ENCODE measurements around the gene TRAK2. TPM values are rescaled to one million over a fixed set of nuclear protein-coding genes. Genes with fewer than 3 reads are reported as not detected.
"Not testable (repeated sequence)": the region's sequence is repeated elsewhere in the genome, so short reads cannot be mapped to it uniquely, and the experiment has no call there.

Gene TRAK2
- polyA plus RNA-seq, 1 donor from 2014 or later, result 33.0 TPM

DNA sequence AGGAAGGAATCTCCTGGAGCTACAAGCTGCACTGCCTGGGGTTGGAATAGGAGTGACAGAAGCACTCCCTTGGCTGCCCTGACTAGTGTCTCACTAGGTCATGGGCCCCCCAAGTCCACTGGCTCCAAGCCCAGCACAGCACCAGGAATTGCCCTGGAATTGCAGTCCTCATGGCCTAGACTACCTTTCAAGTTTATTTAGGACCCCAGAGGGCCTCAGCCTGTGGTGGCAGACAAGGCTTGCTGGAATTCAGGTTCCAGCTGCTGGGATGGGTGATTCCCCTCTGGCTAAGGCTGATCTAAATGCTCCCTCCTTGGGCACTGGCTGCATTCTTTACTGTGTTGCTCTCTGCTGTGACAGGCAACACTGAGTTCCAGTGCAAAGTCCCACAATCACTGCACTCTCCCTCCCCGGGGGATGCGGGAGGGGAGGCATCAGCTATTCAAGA is 14.3 kb upstream of the TRAK2 start:
- Mint-ChIP-seq H3K36me3 (peaks cover 25% of the 10 kb centered on the region), H3K9me3 (peaks cover 0 to under 1% (median 0%) of the 10 kb centered on the region in 3 donors), H3K27ac (no peak overlapping the region), H3K4me1 (peaks cover 0 to 3% (median 2%) of the 10 kb centered on the region in 3 donors), H3K4me3 (no peak overlapping the region), H3K27me3 (no peaks in the 10 kb centered on the region)

DNA sequence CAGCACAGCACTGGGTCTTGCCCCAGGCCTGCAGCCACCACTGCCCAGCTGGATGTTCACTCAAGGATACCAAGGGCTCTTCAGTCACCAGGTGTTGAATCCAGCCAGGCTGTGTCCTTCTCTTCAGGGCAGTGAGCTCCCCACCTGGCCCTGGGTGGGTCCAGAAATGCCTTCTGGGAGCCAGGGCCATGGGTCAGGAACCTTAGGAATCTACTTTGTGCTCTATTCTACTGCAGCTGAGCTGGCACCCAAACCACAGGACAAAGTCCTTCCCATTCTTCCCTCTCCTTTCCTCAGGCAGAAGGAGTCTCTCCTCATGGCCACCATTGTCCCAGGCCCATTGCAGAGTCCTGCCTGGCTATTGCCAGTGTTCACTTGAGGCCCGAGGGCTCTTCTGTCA is 13.3 kb upstream of the TRAK2 start:
- peaks cover 0 to 3% (median 2%) of the 10 kb centered on the region in 3 donors for H3K4me1 Mint-ChIP-seq
- peaks cover 0 to 3% (median 0%) of the 10 kb centered on the region in 3 donors for H3K9me3 Mint-ChIP-seq
- no peak overlapping the region for H3K4me3 Mint-ChIP-seq
- peaks cover 28% of the 10 kb centered on the region for H3K36me3 Mint-ChIP-seq
- H3K27me3 Mint-ChIP-seq, result no peaks in the 10 kb centered on the region
- no peak overlapping the region for H3K27ac Mint-ChIP-seq

DNA sequence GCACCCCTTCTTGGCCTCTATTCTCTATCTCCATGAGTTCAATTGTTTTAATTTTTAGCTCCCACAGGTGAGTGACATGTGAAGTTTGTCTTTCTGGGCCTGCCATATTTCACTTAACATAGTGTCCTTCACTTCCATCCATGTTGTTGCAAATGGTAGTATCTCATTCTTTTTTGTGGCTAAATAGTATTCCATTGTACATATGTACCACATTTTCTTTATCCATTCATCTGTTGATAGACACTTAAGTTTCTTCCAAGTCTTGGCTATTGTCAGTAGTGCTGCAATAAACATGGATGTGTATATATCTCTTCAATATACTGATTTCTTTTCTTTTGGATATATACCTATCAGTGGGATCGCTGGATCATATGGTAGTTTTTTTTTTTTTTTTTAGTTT is 9.3 kb upstream of the TRAK2 start:
- Mint-ChIP-seq H3K4me3 (no peak overlapping the region), H3K27ac (no peak overlapping the region), H3K4me1 (peaks cover 2 to 4% (median 3%) of the 10 kb centered on the region in 3 donors), H3K9me3 (peaks cover 0 to 3% (median 0%) of the 10 kb centered on the region in 3 donors), H3K27me3 (no peaks in the 10 kb centered on the region), H3K36me3 (peaks cover 27% of the 10 kb centered on the region)

DNA sequence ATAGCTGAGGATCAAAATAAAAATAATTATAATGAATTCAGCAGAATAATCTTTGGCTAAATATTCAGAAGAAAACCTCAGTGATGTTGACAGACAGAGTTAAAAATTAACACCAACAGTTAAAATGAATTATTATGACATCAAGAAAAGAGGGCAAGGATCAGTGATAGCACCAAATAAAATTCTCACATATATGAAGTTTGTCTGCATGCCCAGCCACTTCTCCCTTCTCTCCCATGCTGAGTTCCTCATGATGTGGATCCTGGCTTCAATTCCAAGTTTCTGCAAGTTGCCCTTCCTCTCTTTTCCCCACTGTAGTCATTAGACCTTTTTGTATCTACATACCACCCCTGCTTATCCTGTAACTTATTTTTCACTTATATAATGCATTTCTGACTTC is 7.1 kb upstream of the TRAK2 start:
- Mint-ChIP-seq H3K27ac (no peak overlapping the region), H3K4me3 (no peak overlapping the region), H3K9me3 (peaks cover 0 to 3% (median 0%) of the 10 kb centered on the region in 3 donors), H3K36me3 (peaks cover 22% of the 10 kb centered on the region), H3K4me1 (peaks cover 2 to 15% (median 2%) of the 10 kb centered on the region in 3 donors), H3K27me3 (no peaks in the 10 kb centered on the region)

DNA sequence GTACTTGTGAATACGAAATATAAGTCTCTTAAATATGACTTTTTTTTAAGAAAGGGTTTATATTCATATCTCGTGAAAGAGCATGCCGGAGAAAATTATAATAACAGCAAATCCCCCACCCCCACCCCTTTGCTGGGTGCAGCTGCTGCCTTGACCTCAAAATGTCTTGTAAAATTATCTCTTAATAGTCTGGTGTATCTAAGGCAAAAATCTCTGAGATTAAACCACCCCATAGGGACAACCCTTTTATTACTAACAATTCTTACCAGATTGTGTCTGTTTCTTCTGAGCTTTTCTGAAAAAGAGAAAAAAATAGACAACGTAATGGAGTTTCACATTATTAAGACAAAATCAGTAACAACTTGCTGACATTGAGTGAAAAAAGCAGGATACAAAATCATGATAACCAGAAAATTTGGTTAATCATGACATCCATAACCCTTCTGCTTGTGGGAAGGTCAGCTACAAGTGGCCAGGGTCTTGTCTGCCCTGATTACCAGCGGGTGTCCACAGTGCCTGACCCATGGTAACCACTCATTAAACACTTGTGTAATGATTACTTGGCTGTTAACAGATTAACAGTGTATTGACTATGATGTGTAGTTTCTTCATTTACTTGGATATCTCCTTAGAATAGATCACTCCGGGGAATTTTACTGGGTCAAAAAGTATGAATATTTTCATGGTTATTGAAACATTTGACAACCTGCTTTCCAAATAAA is 1.8 kb upstream of the TRAK2 start:
- peak overlapping the region in 1 of 3 donors; percentile 99 for H3K27ac Mint-ChIP-seq
- H3K27me3 Mint-ChIP-seq, result no peaks in the 10 kb centered on the region
- peaks cover 17 to 36% (median 22%) of the 10 kb centered on the region in 3 donors for H3K4me1 Mint-ChIP-seq
- peak overlapping the region in 3 of 4 donors; percentile 27 to 100 (median 75) for H3K4me3 Mint-ChIP-seq
- H3K36me3 Mint-ChIP-seq, result peaks cover 1% of the 10 kb centered on the region
- H3K9me3 Mint-ChIP-seq, result no peaks in the 10 kb centered on the region

DNA sequence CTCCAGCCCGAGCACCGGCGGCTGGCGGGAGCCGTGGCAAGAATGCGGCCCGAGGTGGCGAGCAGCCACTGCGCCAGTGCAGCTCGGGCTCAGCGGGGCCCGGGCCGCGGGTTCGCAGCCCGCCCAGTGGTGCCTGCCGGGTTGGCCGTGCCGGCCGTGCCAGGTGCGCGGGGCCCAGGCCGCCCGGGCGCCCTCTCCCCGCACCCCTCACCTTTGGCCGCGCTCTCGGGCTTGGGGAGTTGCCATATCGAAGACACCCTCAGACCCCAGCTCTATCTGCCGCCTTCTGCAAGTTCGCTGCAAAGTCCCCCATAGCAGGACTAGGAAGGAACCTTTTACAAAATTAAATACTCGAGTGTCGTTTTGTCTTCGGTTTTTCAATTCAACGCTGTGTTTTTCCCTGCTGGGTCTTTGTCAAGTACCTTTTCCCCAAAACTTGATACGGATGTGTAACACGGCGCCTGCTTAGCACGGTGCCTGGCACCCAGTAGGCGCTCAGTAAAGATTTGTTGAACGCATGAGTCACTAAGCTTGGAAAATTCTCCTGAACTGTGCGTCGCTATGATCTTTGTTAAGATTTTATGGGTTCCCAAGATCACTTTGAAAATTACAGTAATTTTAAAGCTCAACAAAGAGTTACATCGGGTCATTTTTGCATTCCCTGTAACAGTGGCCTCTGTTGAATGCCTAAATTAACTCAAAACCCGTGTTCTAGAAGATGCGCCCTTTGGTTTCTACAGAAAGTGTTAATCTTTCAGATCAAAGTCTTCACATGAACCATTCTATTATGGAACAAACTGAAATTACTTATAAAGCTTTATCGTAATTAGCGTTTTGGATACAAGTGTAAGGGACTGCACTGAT is 1.0 kb upstream of the TRAK2 start:
- Mint-ChIP-seq H3K27ac (peak overlapping the region; percentile 71 to 99 (median 96)), H3K36me3 (peaks cover 1% of the 10 kb centered on the region), H3K4me3 (peak overlapping the region; percentile 86 to 100 (median 91)), H3K4me1 (peaks cover 20 to 42% (median 29%) of the 10 kb centered on the region in 3 donors), H3K27me3 (no peaks in the 10 kb centered on the region), H3K9me3 (no peaks in the 10 kb centered on the region)

DNA sequence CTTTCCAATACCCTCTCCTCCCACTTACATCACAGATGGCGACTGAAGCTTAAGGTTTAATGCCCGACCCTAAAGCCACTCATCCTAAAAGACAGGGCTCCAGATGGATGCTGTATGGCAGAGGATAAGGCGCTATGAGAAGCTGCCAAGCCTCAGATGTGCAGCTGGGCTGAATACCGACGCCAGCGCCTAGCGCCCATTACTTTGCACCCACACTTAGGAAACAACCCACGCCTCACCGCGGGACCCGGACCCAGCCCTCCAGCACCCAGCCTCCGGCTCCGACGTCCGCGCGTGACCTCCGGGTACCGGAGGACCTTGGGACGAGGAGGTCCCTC is 335 bp downstream of the TRAK2 start:
- peak overlapping the region; percentile 96 to 99 (median 98) for H3K27ac Mint-ChIP-seq

DNA sequence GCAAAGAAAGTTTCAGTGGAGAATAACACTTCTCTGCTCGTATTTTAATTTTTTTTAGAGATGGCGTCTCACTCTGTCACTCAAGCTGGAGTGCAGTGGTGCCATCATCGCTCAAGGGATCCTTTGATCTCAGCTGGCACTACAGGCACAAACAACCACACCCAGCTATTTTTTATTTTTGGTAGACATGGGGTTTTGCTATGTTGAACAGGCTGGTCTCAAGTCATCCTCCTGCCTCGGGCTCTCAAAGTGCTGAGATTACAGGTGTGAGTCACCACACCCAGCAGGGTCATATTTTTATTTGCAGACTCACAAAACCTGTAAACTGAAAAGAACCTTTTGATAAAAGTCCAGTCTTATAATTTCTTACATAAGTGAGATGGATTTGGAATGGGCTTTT is 2.6 kb downstream of the TRAK2 start:
- peak overlapping the region; percentile 49 to 83 (median 60) for H3K4me3 Mint-ChIP-seq
- H3K4me1 Mint-ChIP-seq, result peaks cover 26 to 48% (median 48%) of the 10 kb centered on the region in 3 donors
- H3K27ac Mint-ChIP-seq, result peak overlapping the region in 1 of 3 donors; percentile 76
- no peaks in the 10 kb centered on the region for H3K9me3 Mint-ChIP-seq
- no peaks in the 10 kb centered on the region for H3K27me3 Mint-ChIP-seq
- peaks cover 1% of the 10 kb centered on the region for H3K36me3 Mint-ChIP-seq

More for the DNA sequence above, 335 bp downstream of the TRAK2 start:
- Mint-ChIP-seq H3K27me3 (no peaks in the 10 kb centered on the region), H3K4me1 (peaks cover 23 to 49% (median 39%) of the 10 kb centered on the region in 3 donors), H3K36me3 (peaks cover 1% of the 10 kb centered on the region), H3K9me3 (no peaks in the 10 kb centered on the region), H3K4me3 (peak overlapping the region; percentile 98 to 100 (median 99))

DNA sequence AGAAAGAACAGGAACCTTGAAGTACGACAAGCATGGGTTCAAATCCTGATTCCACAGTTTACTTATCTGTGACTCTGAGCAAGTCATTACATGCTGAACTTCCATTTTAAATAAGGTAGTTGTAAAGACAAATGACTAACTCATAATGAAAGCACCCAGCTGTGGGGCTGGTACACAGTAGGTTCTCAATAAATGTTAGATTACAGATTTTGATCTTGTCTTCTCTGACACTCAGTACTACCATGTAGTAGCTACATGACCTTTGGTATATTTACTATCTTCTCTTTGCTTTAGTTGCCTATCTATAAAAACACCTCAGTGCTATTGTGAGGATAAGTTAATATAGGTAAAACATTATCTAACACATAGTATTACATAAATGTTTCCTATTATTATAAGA is 3.2 kb downstream of the TRAK2 start:
- H3K27me3 Mint-ChIP-seq, result no peaks in the 10 kb centered on the region
- H3K4me3 Mint-ChIP-seq, result peak overlapping the region in 2 of 4 donors; percentile 46 to 83

DNA sequence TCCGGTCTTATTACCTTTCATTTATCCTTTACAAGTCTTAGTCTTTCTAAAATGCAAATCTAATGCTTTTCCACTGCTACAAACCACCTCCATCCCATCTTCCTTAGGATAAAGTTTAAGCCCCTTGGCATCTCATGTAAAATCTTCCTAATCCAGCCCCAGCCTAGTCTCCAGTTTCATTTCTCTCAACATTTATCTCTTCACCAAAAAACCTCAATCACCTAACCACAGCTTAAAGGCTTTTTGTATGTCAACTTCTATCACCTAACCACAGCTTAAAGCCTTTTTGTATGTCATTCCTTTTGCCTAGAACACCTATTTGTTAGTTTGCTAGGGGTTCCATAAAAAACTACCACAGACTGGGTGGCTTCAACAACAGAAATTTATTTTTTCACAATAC is 4.2 kb downstream of the TRAK2 start:
- Mint-ChIP-seq H3K4me1 (peaks cover 26 to 43% (median 40%) of the 10 kb centered on the region in 3 donors), H3K9me3 (no peaks in the 10 kb centered on the region), H3K27me3 (no peaks in the 10 kb centered on the region), H3K4me3 (peak overlapping the region in 1 of 4 donors; percentile 23), H3K27ac (no peak overlapping the region), H3K36me3 (peaks cover 1% of the 10 kb centered on the region)

More for the DNA sequence above, 3.2 kb downstream of the TRAK2 start:
- no peaks in the 10 kb centered on the region for H3K9me3 Mint-ChIP-seq
- H3K36me3 Mint-ChIP-seq, result peaks cover 1% of the 10 kb centered on the region
- peaks cover 26 to 46% (median 43%) of the 10 kb centered on the region in 3 donors for H3K4me1 Mint-ChIP-seq
- H3K27ac Mint-ChIP-seq, result no peak overlapping the region

DNA sequence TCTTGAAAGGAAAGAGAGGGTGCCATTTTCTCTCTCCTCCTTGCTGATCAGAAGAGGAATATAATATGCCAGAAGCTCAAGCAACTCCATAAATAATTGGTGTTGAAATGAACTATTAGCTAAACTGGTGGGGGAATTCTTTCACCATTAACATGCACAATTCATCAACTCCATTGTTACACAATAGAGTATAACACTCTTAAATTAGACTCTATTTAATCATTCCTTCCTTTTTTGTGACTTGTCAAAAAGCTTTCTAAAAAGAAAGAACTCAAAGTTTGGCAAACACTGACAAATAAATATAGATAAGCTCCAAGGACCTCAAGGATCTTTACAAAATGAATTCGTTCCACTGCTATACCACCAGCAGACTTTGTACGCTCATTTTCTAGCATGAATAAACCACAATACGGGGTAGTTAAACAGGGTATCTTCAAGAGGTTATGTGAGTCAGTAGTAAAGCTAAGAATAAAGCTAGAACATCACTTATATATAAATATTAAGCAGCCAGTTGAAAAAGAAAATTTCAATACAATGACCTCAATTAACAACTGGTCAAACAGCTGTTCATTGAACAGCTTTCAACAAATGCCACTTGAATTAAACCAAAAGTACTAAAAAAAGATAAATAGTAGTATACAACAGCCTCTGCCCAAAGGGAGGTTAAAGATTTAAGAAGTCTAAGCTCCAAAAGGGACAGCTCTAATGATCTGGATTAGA is 6.4 kb downstream of the TRAK2 start:
- peaks cover 29 to 54% (median 49%) of the 10 kb centered on the region in 3 donors for H3K4me1 Mint-ChIP-seq
- H3K27ac Mint-ChIP-seq, result no peak overlapping the region
- H3K36me3 Mint-ChIP-seq, result peaks cover 1% of the 10 kb centered on the region
- no peaks in the 10 kb centered on the region for H3K27me3 Mint-ChIP-seq
- H3K4me3 Mint-ChIP-seq, result peak overlapping the region in 1 of 4 donors; percentile 28
- no peaks in the 10 kb centered on the region for H3K9me3 Mint-ChIP-seq

DNA sequence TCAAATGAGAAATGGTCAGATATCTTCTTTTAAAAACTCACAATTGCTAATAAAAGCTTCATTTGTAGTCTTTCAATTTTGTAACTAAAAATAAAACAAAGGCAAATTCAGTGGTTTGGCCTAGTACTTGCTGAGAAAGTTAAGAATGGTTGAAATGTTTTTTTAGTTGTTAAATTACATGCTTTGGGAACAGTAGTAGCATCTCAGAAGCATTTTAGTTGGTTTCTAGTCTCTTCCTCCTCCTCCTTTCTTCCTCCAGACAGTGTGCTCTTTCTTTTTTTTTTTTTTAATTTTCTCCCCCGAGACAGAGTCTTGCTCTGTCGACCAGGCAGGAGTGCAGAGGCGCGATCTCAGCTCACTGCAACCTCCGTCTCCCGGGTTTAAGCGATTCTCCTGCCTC is 9.8 kb downstream of the TRAK2 start:
- peak overlapping the region; percentile 47 to 89 (median 68) for H3K4me3 Mint-ChIP-seq
- peaks cover 2% of the 10 kb centered on the region for H3K36me3 Mint-ChIP-seq
- H3K27me3 Mint-ChIP-seq, result no peaks in the 10 kb centered on the region
- peaks cover 11 to 38% (median 36%) of the 10 kb centered on the region in 3 donors for H3K4me1 Mint-ChIP-seq
- no peak overlapping the region for H3K27ac Mint-ChIP-seq
- no peaks in the 10 kb centered on the region for H3K9me3 Mint-ChIP-seq

DNA sequence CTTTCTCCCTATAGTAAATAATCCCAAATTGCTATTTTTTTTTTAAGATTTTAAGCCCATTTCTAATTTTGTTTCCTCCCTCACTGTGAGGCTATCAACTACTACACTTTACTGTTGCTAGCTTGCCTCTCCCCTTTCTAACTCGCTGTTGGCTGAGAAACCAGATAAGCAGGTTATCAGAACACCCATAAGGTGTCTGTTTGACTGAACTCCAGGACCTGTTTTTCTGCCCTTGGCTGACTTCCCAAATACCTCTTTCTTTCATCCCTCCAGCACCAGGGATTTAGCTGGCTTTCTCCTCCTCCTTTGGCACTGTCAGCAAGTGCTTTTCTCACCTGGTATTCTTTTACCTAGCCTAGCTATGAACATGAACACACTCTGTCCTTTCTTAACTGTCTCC is 11.1 kb downstream of the TRAK2 start:
- H3K4me3 Mint-ChIP-seq, result no peak overlapping the region

DNA sequence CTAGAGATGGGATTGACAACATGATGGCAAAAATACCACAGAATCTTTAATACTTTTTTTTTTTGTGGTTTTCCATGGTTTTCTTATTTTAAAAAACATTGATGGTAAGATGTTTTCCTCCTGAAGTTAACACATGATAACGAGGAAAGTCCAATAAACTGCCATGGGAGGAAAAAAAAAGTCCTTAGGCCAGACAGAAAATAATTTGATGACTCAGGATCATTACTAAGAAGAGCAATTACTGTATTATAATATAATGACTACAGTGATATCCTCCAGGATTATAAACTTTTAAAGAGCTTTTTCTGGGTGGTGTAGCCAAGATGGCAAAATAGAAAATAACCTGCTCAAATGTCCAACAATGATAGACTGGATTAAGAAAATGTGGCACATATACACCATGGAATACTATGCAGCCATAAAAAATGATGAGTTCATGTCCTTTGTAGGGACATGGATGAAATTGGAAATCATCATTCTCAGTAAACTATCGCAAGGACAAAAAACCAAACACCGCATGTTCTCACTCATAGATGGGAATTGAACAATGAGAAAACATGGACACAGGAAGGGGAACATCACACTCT is 11.8 kb downstream of the TRAK2 start:
- peaks cover 12 to 30% (median 29%) of the 10 kb centered on the region in 3 donors for H3K4me1 Mint-ChIP-seq
- H3K36me3 Mint-ChIP-seq, H3K9me3 Mint-ChIP-seq, H3K27me3 Mint-ChIP-seq, H3K27ac Mint-ChIP-seq: not testable (repeated sequence)
- peak overlapping the region in 1 of 4 donors; percentile 38 for H3K4me3 Mint-ChIP-seq

More for the DNA sequence above, 11.1 kb downstream of the TRAK2 start:
- no peaks in the 10 kb centered on the region for H3K9me3 Mint-ChIP-seq
- no peak overlapping the region for H3K27ac Mint-ChIP-seq
- H3K36me3 Mint-ChIP-seq, result peaks cover 2% of the 10 kb centered on the region
- peaks cover 12 to 30% (median 27%) of the 10 kb centered on the region in 3 donors for H3K4me1 Mint-ChIP-seq
- no peaks in the 10 kb centered on the region for H3K27me3 Mint-ChIP-seq
